Fibroblast of lung (primary cell): Measurements from ENCODE around the gene AMPD2. TPM values are rescaled to one million over a fixed set of nuclear protein-coding genes. Genes with fewer than 3 reads are reported as not detected.

Source experiments
- DNase-seq, 2 donors: peaks; one replicate each; pipeline versions ENCODE4 v3.0.0 to v3.0.0-alpha.2; 2010; ENCODE audit warnings: low read depth in 2 of 2
- H2AFZ ChIP-seq: 2 replicates; pipeline ENCODE4 v1.5.1; 2012; ENCODE audit warnings: low read length, control low read depth, inconsistent platforms
- H3K27ac ChIP-seq: 2 replicates; pipeline ENCODE4 v1.5.1; 2011; ENCODE audit warnings: low read length, control low read depth; ENCODE audit not compliant: insufficient read depth
- H3K27me3 ChIP-seq: 2 replicates; pipeline ENCODE4 v1.5.1; 2011; ENCODE audit warnings: mild to moderate bottlenecking, low read length; ENCODE audit not compliant: control insufficient read depth, insufficient read depth
- H3K36me3 ChIP-seq: 2 replicates; pipeline ENCODE4 v1.5.1; 2011; ENCODE audit warnings: low read length; ENCODE audit not compliant: control insufficient read depth, insufficient read depth
- H3K4me1 ChIP-seq: 2 replicates; pipeline ENCODE4 v1.5.1; 2011; ENCODE audit warnings: low read length; ENCODE audit not compliant: control insufficient read depth, insufficient read depth; ENCODE audit errors: extremely low read depth
- H3K4me2 ChIP-seq: 2 replicates; pipeline ENCODE4 v1.5.1; 2011; ENCODE audit warnings: low read length, control low read depth; ENCODE audit not compliant: insufficient read depth; ENCODE audit errors: extremely low read depth
- H3K4me3 ChIP-seq, 4 experiments: fragments of 200-600 bp in 1 of 4; sonication (generic) in 1 of 4; replicated peaks in 1 of 4; 2 replicates each; pipeline ENCODE4 v1.5.1; 2011 to 2016; ENCODE audit warnings: low read length in 4 of 4, low read depth in 3 of 4, mild to moderate bottlenecking in 3 of 4, control low read depth in 2 of 4, inconsistent platforms in 1 of 4, mixed read lengths in 1 of 4; ENCODE audit not compliant: insufficient read depth in 1 of 4; ENCODE audit errors: control extremely low read depth in 1 of 4
- H3K79me2 ChIP-seq: 2 replicates; pipeline ENCODE4 v1.5.1; 2012; ENCODE audit warnings: mild to moderate bottlenecking, low read length, inconsistent platforms; ENCODE audit not compliant: control insufficient read depth, insufficient read depth
- H3K9ac ChIP-seq: 2 replicates; pipeline ENCODE4 v1.5.1; 2011; ENCODE audit warnings: mild to moderate bottlenecking, low read length, control low read depth; ENCODE audit not compliant: insufficient read depth
- H3K9me3 ChIP-seq: 2 replicates; pipeline ENCODE4 v1.5.1; 2012; ENCODE audit warnings: low read depth, low read length; ENCODE audit not compliant: control insufficient read depth, insufficient read depth
- H4K20me1 ChIP-seq: 2 replicates; pipeline ENCODE4 v1.5.1; 2011; ENCODE audit warnings: low read length; ENCODE audit not compliant: control insufficient read depth, insufficient read depth; ENCODE audit errors: extremely low read depth
- CTCF ChIP-seq, 2 donors: IDR thresholded peaks in 1 of 2; conservative IDR thresholded peaks in 1 of 2; 1 replicate in 1 of 2; 2 replicates in 1 of 2; pipeline ENCODE4 v1.5.1; 2011 to 2012; ENCODE audit warnings: low read length in 2 of 2, control low read depth in 1 of 2, inconsistent platforms in 1 of 2, low read depth in 1 of 2, mild to moderate bottlenecking in 1 of 2
- EZH2 ChIP-seq: IDR thresholded peaks from 2 replicates; pipeline ENCODE4 v1.5.1; 2012; ENCODE audit warnings: low read length, control low read depth, mild to moderate bottlenecking; ENCODE audit errors: missing control alignments
- polyA plus RNA-seq, 2 donors: library from polyadenylated mRNA; depleted of rRNA in 1 of 2; stranded (reverse) in 1 of 2; unstranded in 1 of 2; fragments of >200 nt; gene quantifications; 2 replicates each; pipeline ENCODE4 v1.2.1, GENCODE V29; 2011 to 2012; ENCODE audit warnings: missing spikeins in 1 of 2
- total RNA-seq: library from RNA; depleted of rRNA; stranded (reverse); fragments of >200 nt; gene quantifications from 2 replicates; pipeline ENCODE4 v1.2.1, GENCODE V29; 2014

The AMPD2 gene
- total and polyA plus RNA-seq, 2 donors (not counting 1 experiment from before 2014, with no cell fraction given): 23.0 to 51.9 TPM

GRCh38 chr1:109589679-109590078, 30.0 kb upstream of the AMPD2 start:
- H3K4me2 ChIP-seq: no peak overlapping the region
- no peak overlapping the region for H2AFZ ChIP-seq
- no peak overlapping the region for H3K27ac ChIP-seq
- no peak overlapping the region for H3K9ac ChIP-seq
- H3K79me2 ChIP-seq: no peaks in the 10 kb centered on the region
- H4K20me1 ChIP-seq: no peaks in the 10 kb centered on the region
- peaks cover 1% of the 10 kb centered on the region for H3K4me1 ChIP-seq
- H3K9me3 ChIP-seq: no peaks in the 10 kb centered on the region
- peaks cover 6% of the 10 kb centered on the region for H3K36me3 ChIP-seq
- H3K27me3 ChIP-seq: no peaks in the 10 kb centered on the region
- TF ChIP-seq CTCF (conservative IDR thresholded peaks at IDR 0.05 in 1 of 2, IDR thresholded peaks at IDR 0.05 in 1 of 2; ENCODE audit: low read depth in 1 of 2, low read length in 2 of 2): no peak
- TF ChIP-seq EZH2: no peak
- DNase-seq: no peak
- no peak overlapping the region for H3K4me3 ChIP-seq

- no peaks in the 10 kb centered on the region for H4K20me1 ChIP-seq
- TF ChIP-seq CTCF (conservative IDR thresholded peaks at IDR 0.05 in 1 of 2, IDR thresholded peaks at IDR 0.05 in 1 of 2; ENCODE audit: low read depth in 1 of 2, low read length in 2 of 2): no peak
- no peak for TF ChIP-seq EZH2
- no peak overlapping the region for H2AFZ ChIP-seq
- H3K4me1 ChIP-seq: peaks cover 10% of the 10 kb centered on the region
- no peak overlapping the region for H3K27ac ChIP-seq
- H3K4me2 ChIP-seq: no peak overlapping the region
- H3K27me3 ChIP-seq: no peaks in the 10 kb centered on the region
- H3K9me3 ChIP-seq: no peaks in the 10 kb centered on the region
- H3K79me2 ChIP-seq: no peaks in the 10 kb centered on the region
- no peak for DNase-seq
- no peak overlapping the region for H3K4me3 ChIP-seq
- no peak overlapping the region for H3K9ac ChIP-seq
- peaks cover 2% of the 10 kb centered on the region for H3K36me3 ChIP-seq
Measured at GRCh38 chr1:109592916-109593315, 26.7 kb upstream of the AMPD2 start.

GRCh38 chr1:109595531-109595930, 24.1 kb upstream of the AMPD2 start:
- Histone ChIP-seq H3K27ac (peak overlapping the region; percentile 29), H3K9ac (no peak overlapping the region), H3K4me3 (no peak overlapping the region)

More at GRCh38 chr1:109595531-109595930, 24.1 kb upstream of the AMPD2 start:
- H3K4me1 ChIP-seq: peaks cover 10% of the 10 kb centered on the region
- peaks cover 2% of the 10 kb centered on the region for H3K36me3 ChIP-seq
- no peak overlapping the region for H2AFZ ChIP-seq
- peak overlapping the region; percentile 58 for H3K4me2 ChIP-seq
- H4K20me1 ChIP-seq: no peaks in the 10 kb centered on the region
- peak; percentile 41 to 52 for DNase-seq
- no peak for TF ChIP-seq CTCF (conservative IDR thresholded peaks at IDR 0.05 in 1 of 2, IDR thresholded peaks at IDR 0.05 in 1 of 2; ENCODE audit: low read depth in 1 of 2, low read length in 2 of 2)
- TF ChIP-seq EZH2: no peak
- H3K79me2 ChIP-seq: no peaks in the 10 kb centered on the region
- H3K27me3 ChIP-seq: no peaks in the 10 kb centered on the region
- no peaks in the 10 kb centered on the region for H3K9me3 ChIP-seq
